GM12873 (cell line): ENCODE results near the gene SLX4IP.

ENCODE experiments used
- CTCF ChIP-seq: IDR thresholded peaks from 2 replicates; pipeline ENCODE4 v1.5.1; 2012; ENCODE audit warnings: low read depth, mild to moderate bottlenecking, moderate library complexity, low read length, control low read depth; ENCODE audit not compliant: insufficient read depth; ENCODE audit errors: missing control alignments

Gene SLX4IP

GRCh38 chr20:10536531-10536930, 101.4 kb downstream of the SLX4IP start:
- peak; percentile 60 for TF ChIP-seq CTCF

- TF ChIP-seq CTCF: no peak
These were observed 102.9 kb downstream of the SLX4IP start for GRCh38 chr20:10537850-10538480.

GRCh38 chr20:10538768-10539167, 103.7 kb downstream of the SLX4IP start:
- no peak for TF ChIP-seq CTCF

GRCh38 chr20:10539818-10540553, 104.9 kb downstream of the SLX4IP start:
- TF ChIP-seq CTCF: no peak

- TF ChIP-seq CTCF: no peak
These were observed 105.8 kb downstream of the SLX4IP start for GRCh38 chr20:10540636-10541493.

GRCh38 chr20:10541668-10542411, 106.7 kb downstream of the SLX4IP start:
- no peak for TF ChIP-seq CTCF

GRCh38 chr20:10542442-10542841, 107.3 kb downstream of the SLX4IP start:
- TF ChIP-seq CTCF: no peak
